Caco-2 (cell line): ENCODE data around the gene EIF2S2. TPM values are rescaled to one million over a fixed set of nuclear protein-coding genes. Genes with fewer than 3 reads are reported as not detected.

Experiments used
- BruUV-seq: library from RNA; stranded (reverse); fragments of 400-500 nt; replicated peaks from 2 replicates; lab custom pipeline; 2021; lab: Mats Ljungman, UMichigan
- CTCF ChIA-PET: fragments of 300-600 bp; sonication (Branson Sonifier 250); formaldehyde crosslinking; loops from one replicate; lab custom pipeline; 2022; ENCODE audit warnings: antibody characterized with exemption; lab: Charles Lee
- POLR2A ChIA-PET: fragments of 300-600 bp; sonication (Branson Sonifier 250); formaldehyde crosslinking; loops from one replicate; lab custom pipeline; 2022; ENCODE audit warnings: antibody characterized with exemption; lab: Charles Lee
- DNase-seq, 2 experiments: peaks; one replicate each; pipeline versions ENCODE4 v3.0.0 to v3.0.0-alpha.2; 2020 to 2022
- H3K27me3 ChIP-seq: replicated peaks from 2 replicates; pipeline ENCODE4 v1.6.0; 2011; ENCODE audit warnings: low read length; ENCODE audit not compliant: control insufficient read depth, insufficient read depth
- H3K36me3 ChIP-seq: 2 replicates; pipeline ENCODE4 v1.5.1; 2011; ENCODE audit warnings: low read length; ENCODE audit not compliant: control insufficient read depth, insufficient read depth
- H3K4me1 ChIP-seq: fragments of 250-450 bp; sonication (Bioruptor Pico); 2 replicates; pipeline ENCODE4 v1.5.1; 2020; ENCODE audit warnings: mild to moderate bottlenecking
- H3K4me3 ChIP-seq: 2 replicates; pipeline ENCODE4 v1.5.1; 2011; ENCODE audit warnings: low read depth, mild to moderate bottlenecking, control low read depth, low read length
- H3K9me3 ChIP-seq: fragments of 250-450 bp; sonication (Bioruptor Pico); 2 replicates; pipeline ENCODE4 v1.5.1; 2020; ENCODE audit warnings: mild to moderate bottlenecking, moderate library complexity
- H3K27ac Mint-ChIP-seq: one replicate; pipeline ENCODE4 v1.8.0; 2022; ENCODE audit warnings: mixed read lengths; ENCODE audit not compliant: unreplicated experiment
- H3K27me3 Mint-ChIP-seq: one replicate; pipeline ENCODE4 v1.8.0; 2022; ENCODE audit warnings: mixed read lengths; ENCODE audit not compliant: insufficient read depth, unreplicated experiment
- H3K36me3 Mint-ChIP-seq: one replicate; pipeline ENCODE4 v1.8.0; 2022; ENCODE audit warnings: mild to moderate bottlenecking, mixed read lengths; ENCODE audit not compliant: insufficient read depth, unreplicated experiment
- H3K4me1 Mint-ChIP-seq: one replicate; pipeline ENCODE4 v1.8.0; 2022; ENCODE audit warnings: low read depth, mixed read lengths; ENCODE audit not compliant: unreplicated experiment
- H3K4me3 Mint-ChIP-seq: one replicate; pipeline ENCODE4 v1.8.0; 2022; ENCODE audit warnings: mild to moderate bottlenecking, moderate library complexity, mixed read lengths; ENCODE audit not compliant: unreplicated experiment
- H3K9me3 Mint-ChIP-seq: one replicate; pipeline ENCODE4 v1.8.0; 2022; ENCODE audit warnings: mixed read lengths; ENCODE audit not compliant: unreplicated experiment
- CTCF ChIP-seq, 2 experiments: fragments of 200-600 bp in 1 of 2; IDR thresholded peaks; 1 replicate in 1 of 2; 2 replicates in 1 of 2; pipeline versions ENCODE4 v1.5.1 to v1.8.0; 2011 to 2022; ENCODE audit warnings: antibody characterized with exemption in 1 of 2, control low read depth in 1 of 2, inconsistent platforms in 1 of 2, low read depth in 1 of 2, low read length in 1 of 2, mild to moderate bottlenecking in 1 of 2, moderate library complexity in 1 of 2; ENCODE audit not compliant: insufficient read depth in 1 of 2, severe bottlenecking in 1 of 2, unreplicated experiment in 1 of 2
- intact Hi-C: fragments of 100-400 bp; cut with micrococcal nuclease; formaldehyde crosslinking; loops from one replicate; pipeline ENCODE4 v1.10.0; 2022; ENCODE audit not compliant: unreplicated experiment
- microRNA-seq: library from miRNA; unstranded; fragments of <30 nt; microRNA quantifications from one replicate; pipeline ENCODE4 v1.2.0, GENCODE V29; 2022
- total RNA-seq: library from RNA; stranded (reverse); gene quantifications from 2 replicates; pipeline ENCODE4 v1.2.3, GENCODE V29; 2022

Gene EIF2S2
- total RNA-seq, 1 experiment from 2014 or later = 299 TPM

GRCh38 chr20:34042262-34042661 is 69.8 kb downstream of the EIF2S2 start:
- no peaks in the 10 kb centered on the region for H3K27me3 ChIP-seq
- peaks cover 39% of the 10 kb centered on the region for H3K4me1 ChIP-seq
- ChIA-PET CTCF (no interaction called here), POLR2A (interaction anchor here (0.5 kb wide), 1 partner anchor 17 kb away, joined by 9 read pairs; no protein-coding TSS in a partner anchor)
- H3K27ac Mint-ChIP-seq = no peak overlapping the region
- intact Hi-C loops = no loop called here
- peaks cover 38% of the 10 kb centered on the region for H3K4me1 Mint-ChIP-seq
- DNase-seq = no peak
- H3K27me3 Mint-ChIP-seq = no peaks in the 10 kb centered on the region
- no TSS peak for BruUV-seq
- peaks cover 2% of the 10 kb centered on the region; the same call in 1 of the 2 replicates for H3K36me3 ChIP-seq
- peaks cover 21% of the 10 kb centered on the region for H3K36me3 Mint-ChIP-seq
- H3K4me3 Mint-ChIP-seq = no peak overlapping the region
- no peak overlapping the region for H3K4me3 ChIP-seq
- H3K9me3 ChIP-seq = no peaks in the 10 kb centered on the region
- no peak for TF ChIP-seq CTCF (IDR thresholded peaks at IDR 0.05; ENCODE audit: insufficient read depth in 1 of 2, low read depth in 1 of 2, low read length in 1 of 2, severe bottlenecking in 1 of 2, unreplicated experiment in 1 of 2)
- H3K9me3 Mint-ChIP-seq = no peaks in the 10 kb centered on the region

GRCh38 chr20:34041226-34041625 is 70.8 kb downstream of the EIF2S2 start:
- DNase-seq = no peak
- Mint-ChIP-seq H3K9me3 (no peaks in the 10 kb centered on the region), H3K27me3 (no peaks in the 10 kb centered on the region), H3K4me3 (no peak overlapping the region), H3K4me1 (peaks cover 36% of the 10 kb centered on the region), H3K27ac (no peak overlapping the region), H3K36me3 (peaks cover 21% of the 10 kb centered on the region)
- Histone ChIP-seq H3K36me3 (peaks cover 1% of the 10 kb centered on the region; the same call in 1 of the 2 replicates), H3K4me3 (no peak overlapping the region), H3K4me1 (peaks cover 29% of the 10 kb centered on the region), H3K9me3 (no peaks in the 10 kb centered on the region), H3K27me3 (no peaks in the 10 kb centered on the region)
- BruUV-seq = no TSS peak
- intact Hi-C loops = no loop called here
- ChIA-PET CTCF (no interaction called here), POLR2A (interaction anchor here (0.5 to 1.4 kb wide), 2 partner anchors 48 to 1678 kb away, joined by 6 to 10 read pairs; partner anchors contain the start of gene RALY)
- no peak for TF ChIP-seq CTCF (IDR thresholded peaks at IDR 0.05; ENCODE audit: insufficient read depth in 1 of 2, low read depth in 1 of 2, low read length in 1 of 2, severe bottlenecking in 1 of 2, unreplicated experiment in 1 of 2)

GRCh38 chr20:34040300-34040995 is 71.6 kb downstream of the EIF2S2 start:
- ChIA-PET CTCF (no interaction called here), POLR2A (interaction anchor here (0.5 to 1.4 kb wide), 2 partner anchors 47 to 1678 kb away, joined by 6 to 10 read pairs; partner anchors contain the start of gene RALY)
- H3K9me3 ChIP-seq = no peaks in the 10 kb centered on the region
- Mint-ChIP-seq H3K4me1 (peaks cover 28% of the 10 kb centered on the region), H3K36me3 (peaks cover 21% of the 10 kb centered on the region), H3K4me3 (no peak overlapping the region), H3K27me3 (no peaks in the 10 kb centered on the region), H3K27ac (no peak overlapping the region), H3K9me3 (no peaks in the 10 kb centered on the region)
- no peak for TF ChIP-seq CTCF (IDR thresholded peaks at IDR 0.05; ENCODE audit: insufficient read depth in 1 of 2, low read depth in 1 of 2, low read length in 1 of 2, severe bottlenecking in 1 of 2, unreplicated experiment in 1 of 2)
- DNase-seq = no peak
- intact Hi-C loops = no loop called here
- H3K4me3 ChIP-seq = no peak overlapping the region
- no peaks in the 10 kb centered on the region for H3K27me3 ChIP-seq
- peaks cover 1% of the 10 kb centered on the region; the same call in 1 of the 2 replicates for H3K36me3 ChIP-seq
- peaks cover 21% of the 10 kb centered on the region for H3K4me1 ChIP-seq
- no TSS peak for BruUV-seq

Small RNA genes lying within 50 kb of the gene (microRNA-seq; reads per million reads assigned to microRNA genes)
- not detected for gene MIR4755

Other genes starting within 250 kb of the EIF2S2 start
- gene RALY, start 118.3 kb downstream of the EIF2S2 start, total RNA-seq = 298 and 307 TPM in 2 replicates
- not detected in 2 replicates for gene ASIP, start 129.2 kb upstream of the EIF2S2 start, total RNA-seq
- 665 and 691 TPM in 2 replicates for gene AHCY, start 191.1 kb upstream of the EIF2S2 start, total RNA-seq